Left cardiac atrium (tissue), 4 donors: ENCODE results near the gene MND1. TPM values are rescaled to one million over a fixed set of nuclear protein-coding genes. Genes with fewer than 3 reads are reported as not detected.
A peak's percentile ranks its signal among the peaks of the same experiment; 100 is the strongest.

ENCODE experiments used
- ATAC-seq, 2 donors: fragments of 200-7000 bp; cut with Tn5 transposase; one replicate each; pipeline ENCODE4 v1.9.1; 2020; ENCODE audit warnings: mild to moderate bottlenecking in 2 of 2, moderate library complexity in 2 of 2
- DNase-seq: peaks from one replicate; pipeline ENCODE4 v3.0.0-alpha.2; 2020
- intact Hi-C, 2 donors: fragments of 100-400 bp; cut with DNase I; formaldehyde crosslinking; loops; one replicate each; pipeline versions ENCODE4 v1.14.1 to v1.15.1; 2022 to 2023
- total RNA-seq, 2 donors: library from RNA; stranded (reverse); fragmentation: NEBNext Ultra II Directional; extraction: Animal tissue kit (Norgen Biotek cat#: 25700); gene quantifications; one replicate each; pipeline ENCODE4 v1.2.1, GENCODE V29; 2021
- donor health status: DM: no; HTN: yes; CAD: no.
- donor health status: DM: no; HTN: yes; CAD: no; lungs with severe emphysema.
- donor health status: DM: yes; HTN: yes; CAD: no.
- donor health status: Dilated cardiomyopathy.

The MND1 gene
- total RNA-seq, 2 donors from 2014 or later = 0.62 TPM; not detected in 1

- intact Hi-C loops = loop anchor here (2.0 to 10.0 kb wide), 3 partner anchors 120 to 402 kb away; partner anchors contain the start of gene TMEM131L (in 2 of the 2)
- peak; percentile 56 to 65 for ATAC-seq
- peak; percentile 34 for DNase-seq
Observed at GRCh38 chr4:153345012-153345981, 809 bp downstream of the MND1 start.

- intact Hi-C loops = loop anchor here (5.0 to 10.0 kb wide), 2 partner anchors 119 to 401 kb away; partner anchors contain the start of gene TMEM131L (in 2 of the 2)
- DNase-seq = no peak
- no peak for ATAC-seq
Observed at GRCh38 chr4:153346031-153346430, 1.5 kb downstream of the MND1 start.

GRCh38 chr4:153346563-153346962 lies 2.1 kb downstream of the MND1 start:
- no peak for DNase-seq
- ATAC-seq = no peak
- intact Hi-C loops = loop anchor here (5.0 to 10.0 kb wide), 2 partner anchors 118 to 401 kb away; partner anchors contain the start of gene TMEM131L (in 2 of the 2)

GRCh38 chr4:153347117-153347516 lies 2.6 kb downstream of the MND1 start:
- no peak for DNase-seq
- no peak for ATAC-seq
- intact Hi-C loops = loop anchor here (5.0 to 10.0 kb wide), 2 partner anchors 118 to 400 kb away; partner anchors contain the start of gene TMEM131L (in 2 of the 2)

GRCh38 chr4:153348006-153348405 lies 3.5 kb downstream of the MND1 start:
- DNase-seq (no peak), ATAC-seq (no peak)
- intact Hi-C loops = loop anchor here (5.0 to 10.0 kb wide), 2 partner anchors 117 to 399 kb away; partner anchors contain the start of gene TMEM131L (in 2 of the 2)

- intact Hi-C loops = loop anchor here (5.0 to 10.0 kb wide), 2 partner anchors 115 to 398 kb away; partner anchors contain the start of gene TMEM131L (in 2 of the 2)
- no peak for DNase-seq
- ATAC-seq = no peak
Observed at GRCh38 chr4:153349206-153349805, 4.8 kb downstream of the MND1 start.

GRCh38 chr4:153362184-153362583 lies 17.7 kb downstream of the MND1 start:
- intact Hi-C loops = no loop called here
- DNase-seq (peak; percentile 17), ATAC-seq (no peak)

GRCh38 chr4:153364061-153364460 lies 19.6 kb downstream of the MND1 start:
- intact Hi-C loops = no loop called here
- ATAC-seq (no peak), DNase-seq (no peak)

GRCh38 chr4:153365003-153365402 lies 20.5 kb downstream of the MND1 start:
- DNase-seq (no peak), ATAC-seq (no peak)
- intact Hi-C loops = no loop called here

GRCh38 chr4:153366486-153366885 lies 22.0 kb downstream of the MND1 start:
- ATAC-seq (no peak), DNase-seq (no peak)
- intact Hi-C loops = no loop called here

GRCh38 chr4:153367092-153367491 lies 22.6 kb downstream of the MND1 start:
- no peak for DNase-seq
- ATAC-seq = no peak
- intact Hi-C loops = no loop called here

GRCh38 chr4:153369021-153369420 lies 24.5 kb downstream of the MND1 start:
- no peak for DNase-seq
- intact Hi-C loops = no loop called here
- no peak for ATAC-seq

GRCh38 chr4:153371701-153372234 lies 27.3 kb downstream of the MND1 start:
- ATAC-seq (no peak), DNase-seq (no peak)
- intact Hi-C loops = no loop called here

- ATAC-seq = no peak
- intact Hi-C loops = no loop called here
- DNase-seq = no peak
Observed at GRCh38 chr4:153372967-153373562, 28.6 kb downstream of the MND1 start.

GRCh38 chr4:153374442-153374841 lies 30.0 kb downstream of the MND1 start:
- intact Hi-C loops = no loop called here
- ATAC-seq (no peak), DNase-seq (no peak)

- DNase-seq = no peak
- no peak for ATAC-seq
- intact Hi-C loops = no loop called here
Observed at GRCh38 chr4:153375303-153375702, 30.8 kb downstream of the MND1 start.

- DNase-seq = no peak
- ATAC-seq = no peak
Observed at GRCh38 chr4:153383131-153383530, 38.6 kb downstream of the MND1 start.

GRCh38 chr4:153384160-153384559 lies 39.7 kb downstream of the MND1 start:
- DNase-seq = no peak
- ATAC-seq = no peak
- intact Hi-C loops = no loop called here

More at GRCh38 chr4:153383131-153383530, 38.6 kb downstream of the MND1 start:
- intact Hi-C loops = no loop called here

- intact Hi-C loops = no loop called here
Observed at GRCh38 chr4:153385784-153386183, 41.3 kb downstream of the MND1 start.

More at GRCh38 chr4:153385784-153386183, 41.3 kb downstream of the MND1 start:
- DNase-seq (no peak), ATAC-seq (no peak)
